GM12878 (cell line): ENCODE measurements around the gene SLC34A1. TPM values are rescaled to one million over a fixed set of nuclear protein-coding genes. Genes with fewer than 3 reads are reported as not detected.

Experiments
- CEBPB ChIP-seq, 2 experiments: fragments of 150-350 bp in 1 of 2; IDR thresholded peaks; 2 replicates each; pipeline ENCODE4 v1.6.1; 2012 to 2014; ENCODE audit warnings: low read depth in 2 of 2, low read length in 2 of 2, borderline replicate concordance in 1 of 2, inconsistent platforms in 1 of 2
- CREB1 ChIP-seq: IDR thresholded peaks from 2 replicates; pipeline ENCODE4 v1.6.1; 2012; ENCODE audit warnings: low read depth, mild to moderate bottlenecking, inconsistent platforms
- HSF1 ChIP-seq: fragments of 150-350 bp; IDR thresholded peaks from 2 replicates; pipeline ENCODE4 v1.6.1; 2014; ENCODE audit warnings: mild to moderate bottlenecking, low read depth, low read length
- IKZF1 ChIP-seq: fragments of 450-650 bp; conservative IDR thresholded peaks from 2 replicates; pipeline ENCODE4 v1.6.1; 2017; ENCODE audit warnings: antibody characterized with exemption, mild to moderate bottlenecking
- IKZF2 ChIP-seq, 2 experiments: fragments of 450-650 bp; IDR thresholded peaks; 2 replicates each; pipeline ENCODE4 v1.6.1; 2017; ENCODE audit warnings: mild to moderate bottlenecking in 2 of 2, moderate library complexity in 2 of 2
- JUNB ChIP-seq: IDR thresholded peaks from 2 replicates; pipeline ENCODE4 v1.6.1; 2016; ENCODE audit warnings: antibody characterized with exemption, mild to moderate bottlenecking
- LARP7 ChIP-seq: fragments of 450-650 bp; IDR thresholded peaks from 2 replicates; pipeline ENCODE4 v1.6.1; 2017; ENCODE audit warnings: mild to moderate bottlenecking
- MEF2A ChIP-seq: IDR thresholded peaks from 2 replicates; pipeline ENCODE4 v1.6.1; 2011; ENCODE audit warnings: low read depth, mild to moderate bottlenecking, low read length, moderate library complexity; ENCODE audit not compliant: insufficient read depth
- NBN ChIP-seq: fragments of 450-650 bp; IDR thresholded peaks from 2 replicates; pipeline ENCODE4 v1.6.1; 2016
- NFXL1 ChIP-seq: fragments of 450-650 bp; IDR thresholded peaks from 2 replicates; pipeline ENCODE4 v1.6.1; 2017; ENCODE audit warnings: antibody characterized with exemption, mild to moderate bottlenecking, borderline replicate concordance
- RB1 ChIP-seq: fragments of 450-650 bp; formaldehyde crosslinking; IDR thresholded peaks from 2 replicates; pipeline ENCODE4 v1.6.1; 2017; ENCODE audit warnings: mild to moderate bottlenecking, borderline replicate concordance
- SMC3 ChIP-seq: IDR thresholded peaks from 2 replicates; pipeline ENCODE4 v1.6.1; 2011; ENCODE audit warnings: low read length, improper control_type of control experiment, borderline replicate concordance
- STAT3 ChIP-seq: IDR thresholded peaks from 2 replicates; pipeline ENCODE4 v1.6.1; 2011; ENCODE audit warnings: low read depth, low read length, improper control_type of control experiment
- TARDBP ChIP-seq: IDR thresholded peaks from 2 replicates; pipeline ENCODE4 v1.6.1; 2016; ENCODE audit warnings: borderline replicate concordance
- USF1 ChIP-seq: IDR thresholded peaks from 2 replicates; pipeline ENCODE4 v1.6.1; 2011; ENCODE audit warnings: borderline replicate concordance, low read depth, mild to moderate bottlenecking, moderate library complexity, mixed read lengths, low read length; ENCODE audit not compliant: insufficient read depth; ENCODE audit errors: extremely low read length
- ZNF217 ChIP-seq: fragments of 450-650 bp; IDR thresholded peaks from 2 replicates; pipeline ENCODE4 v1.6.1; 2017; ENCODE audit warnings: antibody characterized with exemption, mild to moderate bottlenecking
- ZNF622 ChIP-seq: fragments of 450-650 bp; IDR thresholded peaks from 2 replicates; pipeline ENCODE4 v1.6.1; 2017; ENCODE audit warnings: mild to moderate bottlenecking, inconsistent platforms
- ZSCAN29 ChIP-seq: fragments of 450-650 bp; IDR thresholded peaks from 2 replicates; pipeline ENCODE4 v1.6.1; 2017; ENCODE audit warnings: mild to moderate bottlenecking, moderate library complexity
- polyA plus RNA-seq, 11 experiments: library from polyadenylated mRNA; depleted of rRNA in 4 of 11; unstranded in 6 of 11; stranded (reverse) in 5 of 11; fragments of >200 nt; fragmentation: Nextera tagmentation in 4 of 11; fragmentation: Illumina TruSeq in 1 of 11; extraction: Ambion mirVana in 4 of 11; extraction: Trizol in 1 of 11; gene quantifications; 1 replicate in 1 of 11; 2 replicates in 10 of 11; pipeline versions ENCODE4 v1.2.1 to v1.2.3, GENCODE V29; 2011 to 2016; ENCODE audit warnings: inconsistent platforms in 2 of 11, missing spikeins in 2 of 11, low read depth in 1 of 11
- total RNA-seq, 4 experiments: library from RNA; depleted of rRNA in 3 of 4; stranded (reverse); fragments of >200 nt in 3 of 4; fragmentation: Illumina TruSeq in 1 of 4; extraction: Trizol in 1 of 4; gene quantifications; 2 replicates each; pipeline versions ENCODE4 v1.2.1 to v1.2.3, GENCODE V29; 2013 to 2021
- TF ChIP-seq, protein P1 (sequence below): IDR thresholded peaks from 2 replicates; pipeline ENCODE4 v1.6.1; 2012; ENCODE audit warnings: low read depth, low read length, improper control_type of control experiment
- TF ChIP-seq, protein P2 (sequence below): fragments of 450-650 bp; formaldehyde crosslinking; IDR thresholded peaks from 2 replicates; pipeline ENCODE4 v1.5.0; 2022; ENCODE audit warnings: mild to moderate bottlenecking, missing genetic modification characterization
- TF ChIP-seq, protein P3 (sequence below), 3 experiments: IDR thresholded peaks in 2 of 3; conservative IDR thresholded peaks in 1 of 3; 2 replicates each; pipeline ENCODE4 v1.5.1; 2011; ENCODE audit warnings: low read depth in 3 of 3, low read length in 3 of 3, mild to moderate bottlenecking in 3 of 3, control low read depth in 2 of 3, moderate library complexity in 2 of 3, inconsistent platforms in 1 of 3, mixed read lengths in 1 of 3; ENCODE audit not compliant: control insufficient read depth in 2 of 3, insufficient read depth in 1 of 3; ENCODE audit errors: extremely low read depth in 1 of 3

The SLC34A1 gene
- total and polyA plus RNA-seq, 10 of the 15 experiments (the other 5 are each of a cell fraction or from before 2014, with no cell fraction given) = 0.03 to 0.14 (median 0.09) TPM; not detected in 2

DNA sequence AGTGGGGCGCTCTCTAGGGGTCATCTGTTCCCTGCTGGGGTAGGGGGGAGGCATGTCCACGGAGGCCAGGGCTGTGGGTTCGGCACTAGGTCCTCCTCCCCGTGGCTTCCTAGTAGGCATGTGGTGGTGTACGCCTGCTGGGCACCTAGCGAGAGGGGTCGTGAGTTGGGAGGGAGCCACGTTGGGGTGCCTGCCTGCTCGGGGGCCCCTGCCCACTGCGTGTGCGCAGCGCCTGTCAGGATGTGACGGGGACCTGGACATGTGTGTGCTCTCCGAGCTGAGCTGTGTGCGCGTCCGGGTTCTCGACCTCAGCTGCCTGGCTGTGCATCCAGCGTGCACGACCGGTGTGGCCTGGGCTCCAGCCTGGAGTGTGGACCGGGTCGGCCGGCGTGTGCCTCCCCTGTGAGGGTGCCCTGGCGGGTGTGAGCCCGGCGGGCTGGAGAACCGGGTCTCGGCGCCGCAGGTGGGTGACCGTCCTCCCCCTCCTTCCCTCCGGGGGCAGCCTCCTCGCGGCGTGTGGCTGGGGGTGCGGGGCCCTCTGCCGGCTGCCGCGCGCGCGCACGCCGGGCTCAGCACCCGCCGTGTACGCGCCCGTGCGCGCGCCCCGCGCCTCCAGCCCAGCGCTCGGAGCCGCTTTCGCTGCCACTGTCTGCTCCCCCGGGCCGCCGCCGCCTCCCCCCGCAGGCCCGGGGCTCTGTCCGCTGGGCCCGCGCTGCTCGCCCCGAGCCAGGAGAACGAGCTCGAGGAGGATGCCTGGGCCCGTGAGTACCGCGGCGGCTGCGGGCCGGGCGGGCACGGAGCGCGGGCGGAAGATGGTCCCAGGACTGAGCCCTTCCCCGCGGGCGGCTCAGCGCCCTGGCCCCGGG, 62.2 kb downstream of the SLC34A1 start, which contains the start of gene PRR7 (continued):
- TF ChIP-seq HSF1 (no peak), IKZF2 (IDR thresholded peaks at IDR 0.05) (no peak), NBN (0 out of 2 replicates have a peak, but pooled peaks have one; percentile 13), IKZF1 (peak; percentile 75), USF1 (no peak), STAT3 (no peak), LARP7 (peak; percentile 96), ZNF217 (no peak), JUNB (no peak), MEF2A (0 out of 2 replicates have a peak, but pooled peaks have one; percentile 8), CREB1 (no peak), NFXL1 (0 out of 2 replicates have a peak, but pooled peaks have one; percentile 45), ZNF622 (no peak), TARDBP (peak; percentile 30; the same call in 1 of the 2 replicates), SMC3 (peak; percentile 15; the same call in 1 of the 2 replicates), CEBPB (IDR thresholded peaks at IDR 0.05; ENCODE audit: borderline replicate concordance in 1 of 2, low read depth in 2 of 2, low read length in 2 of 2) (no peak), RB1 (peak; percentile 61; the same call in 1 of the 2 replicates), ZSCAN29 (0 out of 2 replicates have a peak, but pooled peaks have one; percentile 34)
- TF ChIP-seq, protein P1, sequence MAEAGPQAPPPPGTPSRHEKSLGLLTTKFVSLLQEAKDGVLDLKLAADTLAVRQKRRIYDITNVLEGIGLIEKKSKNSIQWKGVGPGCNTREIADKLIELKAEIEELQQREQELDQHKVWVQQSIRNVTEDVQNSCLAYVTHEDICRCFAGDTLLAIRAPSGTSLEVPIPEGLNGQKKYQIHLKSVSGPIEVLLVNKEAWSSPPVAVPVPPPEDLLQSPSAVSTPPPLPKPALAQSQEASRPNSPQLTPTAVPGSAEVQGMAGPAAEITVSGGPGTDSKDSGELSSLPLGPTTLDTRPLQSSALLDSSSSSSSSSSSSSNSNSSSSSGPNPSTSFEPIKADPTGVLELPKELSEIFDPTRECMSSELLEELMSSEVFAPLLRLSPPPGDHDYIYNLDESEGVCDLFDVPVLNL = no peak
- TF ChIP-seq, protein P2, sequence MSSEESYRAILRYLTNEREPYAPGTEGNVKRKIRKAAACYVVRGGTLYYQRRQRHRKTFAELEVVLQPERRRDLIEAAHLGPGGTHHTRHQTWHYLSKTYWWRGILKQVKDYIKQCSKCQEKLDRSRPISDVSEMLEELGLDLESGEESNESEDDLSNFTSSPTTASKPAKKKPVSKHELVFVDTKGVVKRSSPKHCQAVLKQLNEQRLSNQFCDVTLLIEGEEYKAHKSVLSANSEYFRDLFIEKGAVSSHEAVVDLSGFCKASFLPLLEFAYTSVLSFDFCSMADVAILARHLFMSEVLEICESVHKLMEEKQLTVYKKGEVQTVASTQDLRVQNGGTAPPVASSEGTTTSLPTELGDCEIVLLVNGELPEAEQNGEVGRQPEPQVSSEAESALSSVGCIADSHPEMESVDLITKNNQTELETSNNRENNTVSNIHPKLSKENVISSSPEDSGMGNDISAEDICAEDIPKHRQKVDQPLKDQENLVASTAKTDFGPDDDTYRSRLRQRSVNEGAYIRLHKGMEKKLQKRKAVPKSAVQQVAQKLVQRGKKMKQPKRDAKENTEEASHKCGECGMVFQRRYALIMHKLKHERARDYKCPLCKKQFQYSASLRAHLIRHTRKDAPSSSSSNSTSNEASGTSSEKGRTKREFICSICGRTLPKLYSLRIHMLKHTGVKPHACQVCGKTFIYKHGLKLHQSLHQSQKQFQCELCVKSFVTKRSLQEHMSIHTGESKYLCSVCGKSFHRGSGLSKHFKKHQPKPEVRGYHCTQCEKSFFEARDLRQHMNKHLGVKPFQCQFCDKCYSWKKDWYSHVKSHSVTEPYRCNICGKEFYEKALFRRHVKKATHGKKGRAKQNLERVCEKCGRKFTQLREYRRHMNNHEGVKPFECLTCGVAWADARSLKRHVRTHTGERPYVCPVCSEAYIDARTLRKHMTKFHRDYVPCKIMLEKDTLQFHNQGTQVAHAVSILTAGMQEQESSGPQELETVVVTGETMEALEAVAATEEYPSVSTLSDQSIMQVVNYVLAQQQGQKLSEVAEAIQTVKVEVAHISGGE (CRISPR knock-in tag) = peak; percentile 35; the same call in 1 of the 2 replicates
- TF ChIP-seq, protein P3, sequence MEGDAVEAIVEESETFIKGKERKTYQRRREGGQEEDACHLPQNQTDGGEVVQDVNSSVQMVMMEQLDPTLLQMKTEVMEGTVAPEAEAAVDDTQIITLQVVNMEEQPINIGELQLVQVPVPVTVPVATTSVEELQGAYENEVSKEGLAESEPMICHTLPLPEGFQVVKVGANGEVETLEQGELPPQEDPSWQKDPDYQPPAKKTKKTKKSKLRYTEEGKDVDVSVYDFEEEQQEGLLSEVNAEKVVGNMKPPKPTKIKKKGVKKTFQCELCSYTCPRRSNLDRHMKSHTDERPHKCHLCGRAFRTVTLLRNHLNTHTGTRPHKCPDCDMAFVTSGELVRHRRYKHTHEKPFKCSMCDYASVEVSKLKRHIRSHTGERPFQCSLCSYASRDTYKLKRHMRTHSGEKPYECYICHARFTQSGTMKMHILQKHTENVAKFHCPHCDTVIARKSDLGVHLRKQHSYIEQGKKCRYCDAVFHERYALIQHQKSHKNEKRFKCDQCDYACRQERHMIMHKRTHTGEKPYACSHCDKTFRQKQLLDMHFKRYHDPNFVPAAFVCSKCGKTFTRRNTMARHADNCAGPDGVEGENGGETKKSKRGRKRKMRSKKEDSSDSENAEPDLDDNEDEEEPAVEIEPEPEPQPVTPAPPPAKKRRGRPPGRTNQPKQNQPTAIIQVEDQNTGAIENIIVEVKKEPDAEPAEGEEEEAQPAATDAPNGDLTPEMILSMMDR (IDR thresholded peaks at IDR 0.05 in 2 of 3, conservative IDR thresholded peaks at IDR 0.05 in 1 of 3; ENCODE audit: control insufficient read depth in 2 of 3, extremely low read depth in 1 of 3, insufficient read depth in 1 of 3, low read depth in 3 of 3, low read length in 3 of 3) = peak in 1 of 3 experiments; percentile 26; a peak in 1 of 6 replicates
